Adrenal gland (tissue), 12 donors: ENCODE results near the gene NECTIN1. TPM values are rescaled to one million over a fixed set of nuclear protein-coding genes. Genes with fewer than 3 reads are reported as not detected.

Experiments used
- DNase-seq, 7 donors: peaks; one replicate each; pipeline ENCODE4 v3.0.0-alpha.2; 2019 to 2020
- H3K27ac ChIP-seq, 5 donors: fragments of 200-600 bp; sonication (generic) in 4 of 5; 1 replicate in 3 of 5; 2 replicates in 2 of 5; pipeline versions ENCODE4 v1.5.1 to v1.8.0; 2016 to 2020; ENCODE audit warnings: mild to moderate bottlenecking in 1 of 5
- H3K27me3 ChIP-seq: fragments of 200-600 bp; 2 replicates; pipeline ENCODE4 v1.8.0; 2021
- H3K36me3 ChIP-seq, 2 donors: fragments of 200-600 bp; replicated peaks in 1 of 2; 1 replicate in 1 of 2; 2 replicates in 1 of 2; pipeline versions ENCODE4 v1.5.1 to v1.8.0; 2018 to 2022
- H3K4me1 ChIP-seq, 2 donors: fragments of 200-600 bp; replicated peaks in 1 of 2; 1 replicate in 1 of 2; 2 replicates in 1 of 2; pipeline versions ENCODE4 v1.5.1 to v1.8.0; 2018 to 2021
- H3K4me3 ChIP-seq, 4 donors: fragments of 200-600 bp; sonication (generic) in 3 of 4; one replicate each; pipeline ENCODE4 v1.5.1; 2016 to 2018
- H3K9me3 ChIP-seq, 3 donors: fragments of 200-600 bp; sonication (generic) in 1 of 3; replicated peaks in 1 of 3; 1 replicate in 2 of 3; 2 replicates in 1 of 3; pipeline versions ENCODE4 v1.5.1 to v1.8.0; 2016 to 2021
- POLR2A ChIP-seq, 2 donors: fragments of 450-650 bp; IDR thresholded peaks; one replicate each; pipeline ENCODE4 v1.6.1; 2017; ENCODE audit warnings: antibody characterized with exemption in 2 of 2, mild to moderate bottlenecking in 2 of 2, moderate library complexity in 1 of 2
- WGBS, 4 donors: extraction: QIAGEN DNeasy Blood & Tissue Kit in 2 of 4; methylation state at CpG; one replicate each; pipeline versions ENCODE4 v1.1.5 to v1.1.7; 2013 to 2017; 5-methylcytosine and 5-hydroxymethylcytosine counted together
- intact Hi-C, 2 donors: fragments of 100-400 bp; cut with DNase I; formaldehyde crosslinking; loops; one replicate each; pipeline versions ENCODE4 v1.14.1 to v1.15.0; 2022 to 2023
- polyA plus RNA-seq, 3 donors: library from polyadenylated mRNA; stranded (reverse); fragments of 200-250 nt in 2 of 3; fragments of 350-450 nt in 1 of 3; fragmentation: Illumina TruSeq in 1 of 3; extraction: RNeasy Lipid Tissue Mini Kit (QIAGEN cat#74804) in 1 of 3; gene quantifications; one replicate each; pipeline ENCODE4 v1.2.3, GENCODE V29; 2013 to 2014
- total RNA-seq, 9 donors: library from RNA; depleted of rRNA in 4 of 9; stranded (reverse); fragments of >200 nt in 4 of 9; fragments of 120-200 nt in 1 of 9; fragmentation: NEBNext Ultra II Directional in 1 of 9; extraction: Animal tissue kit (Norgen Biotek cat#: 25700) in 1 of 9; gene quantifications; one replicate each; pipeline versions ENCODE4 v1.1.0 to v1.2.4, GENCODE V29; 2013 to 2023
- TF ChIP-seq, protein P1 (sequence below), 6 experiments: fragments of 450-650 bp in 4 of 6; fragments of 200-600 bp in 2 of 6; sonication (generic) in 1 of 6; IDR thresholded peaks; 1 replicate in 5 of 6; 2 replicates in 1 of 6; pipeline versions ENCODE4 v1.5.1 to v1.8.0; 2016 to 2021; ENCODE audit warnings: antibody characterized with exemption in 6 of 6, mild to moderate bottlenecking in 2 of 6, moderate library complexity in 1 of 6
- donor health status: healthy with polysubstance abuse.
- donor health status: Bipolar disorder and iron deficiency.
- donor health status: DM: yes; HTN: yes; CAD: no.
- donor health status: DM: no; HTN: no; CAD: no.
- donor health status: DM: no; HTN: no; CAD: no.
- donor health status: DM: yes; HTN: yes; CAD: no.

NECTIN1 gene
- total and polyA plus RNA-seq, 12 donors, result 1.6 to 19.6 (median 5.4) TPM

DNA sequence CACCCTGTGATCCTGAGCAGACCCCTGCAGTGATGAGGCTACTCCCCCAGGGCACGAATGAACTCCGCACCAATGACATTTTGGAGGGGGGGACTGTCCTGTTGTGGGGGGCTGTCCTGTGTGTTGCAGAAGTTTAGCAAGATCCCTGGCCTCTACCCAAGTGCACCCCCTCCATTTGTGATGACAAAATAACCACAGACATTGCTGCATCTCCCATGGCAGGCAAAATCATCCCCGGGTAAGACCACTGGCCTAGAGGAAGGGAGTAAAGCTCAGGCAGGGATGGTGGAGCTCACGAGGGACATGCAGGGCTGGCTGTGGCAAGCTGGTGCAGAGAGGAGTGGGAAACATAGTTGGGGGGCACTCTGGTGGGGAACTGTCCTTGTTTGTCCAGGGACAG, 40.6 kb downstream of the NECTIN1 start:
- TF ChIP-seq, protein P1, sequence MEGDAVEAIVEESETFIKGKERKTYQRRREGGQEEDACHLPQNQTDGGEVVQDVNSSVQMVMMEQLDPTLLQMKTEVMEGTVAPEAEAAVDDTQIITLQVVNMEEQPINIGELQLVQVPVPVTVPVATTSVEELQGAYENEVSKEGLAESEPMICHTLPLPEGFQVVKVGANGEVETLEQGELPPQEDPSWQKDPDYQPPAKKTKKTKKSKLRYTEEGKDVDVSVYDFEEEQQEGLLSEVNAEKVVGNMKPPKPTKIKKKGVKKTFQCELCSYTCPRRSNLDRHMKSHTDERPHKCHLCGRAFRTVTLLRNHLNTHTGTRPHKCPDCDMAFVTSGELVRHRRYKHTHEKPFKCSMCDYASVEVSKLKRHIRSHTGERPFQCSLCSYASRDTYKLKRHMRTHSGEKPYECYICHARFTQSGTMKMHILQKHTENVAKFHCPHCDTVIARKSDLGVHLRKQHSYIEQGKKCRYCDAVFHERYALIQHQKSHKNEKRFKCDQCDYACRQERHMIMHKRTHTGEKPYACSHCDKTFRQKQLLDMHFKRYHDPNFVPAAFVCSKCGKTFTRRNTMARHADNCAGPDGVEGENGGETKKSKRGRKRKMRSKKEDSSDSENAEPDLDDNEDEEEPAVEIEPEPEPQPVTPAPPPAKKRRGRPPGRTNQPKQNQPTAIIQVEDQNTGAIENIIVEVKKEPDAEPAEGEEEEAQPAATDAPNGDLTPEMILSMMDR (IDR thresholded peaks at IDR 0.05), result no peak
- TF ChIP-seq POLR2A (IDR thresholded peaks at IDR 0.05), result no peak
- Histone ChIP-seq H3K27ac (no peak overlapping the region), H3K36me3 (no peaks in the 10 kb centered on the region), H3K4me1 (no peaks in the 10 kb centered on the region), H3K27me3 (no peaks in the 10 kb centered on the region), H3K4me3 (no peak overlapping the region), H3K9me3 (no peaks in the 10 kb centered on the region)
- WGBS, 4 donors, result 65 to 76% (median 71%) methylated on average over 2 to 4 of the region's 4 CpGs
- intact Hi-C loops, result no loop called here
- no peak for DNase-seq

DNA sequence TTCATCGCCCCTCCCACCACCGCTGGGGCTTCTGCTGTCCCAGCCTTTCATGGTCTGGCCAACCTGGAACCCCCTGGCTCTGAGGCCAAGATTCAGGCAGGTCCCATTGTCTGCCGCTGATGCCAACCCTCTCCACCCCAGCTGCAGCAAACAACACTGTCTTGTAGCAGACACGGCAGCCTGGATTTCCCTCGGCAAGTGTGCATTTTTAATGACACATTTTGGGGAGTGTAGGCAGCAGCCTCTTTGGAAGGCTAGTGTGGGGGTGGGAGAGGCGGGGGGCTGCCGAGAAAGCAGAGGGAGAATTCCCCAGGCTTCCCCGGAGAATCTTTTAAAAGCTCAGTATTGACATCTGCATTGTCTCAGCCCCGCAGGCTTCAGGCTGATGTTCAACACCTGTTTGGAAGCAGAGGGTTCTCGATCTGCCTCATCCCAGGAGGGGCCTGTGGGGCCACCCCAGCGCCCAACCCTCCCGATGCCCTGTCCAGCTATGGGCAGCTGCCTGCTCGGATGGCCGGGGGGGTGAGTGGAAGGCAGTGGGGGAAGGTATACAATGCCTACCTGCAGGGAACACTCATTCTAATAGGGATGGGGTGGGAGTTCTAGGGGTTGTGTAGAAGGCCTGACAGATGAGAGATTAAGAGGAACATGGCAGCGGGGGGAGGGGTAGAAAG, 41.5 kb downstream of the NECTIN1 start:
- no peak for TF ChIP-seq POLR2A (IDR thresholded peaks at IDR 0.05)
- TF ChIP-seq, protein P1 (IDR thresholded peaks at IDR 0.05), result no peak
- 83 to 87% (median 84%) methylated on average over 12 to 15 of the region's 15 CpGs for WGBS, 4 donors
- H3K4me3 ChIP-seq, result no peak overlapping the region
- DNase-seq, result no peak
- no peaks in the 10 kb centered on the region for H3K9me3 ChIP-seq
- no peak overlapping the region for H3K27ac ChIP-seq
- H3K27me3 ChIP-seq, result no peaks in the 10 kb centered on the region
- intact Hi-C loops, result no loop called here
- H3K4me1 ChIP-seq, result no peaks in the 10 kb centered on the region
- no peaks in the 10 kb centered on the region for H3K36me3 ChIP-seq

DNA sequence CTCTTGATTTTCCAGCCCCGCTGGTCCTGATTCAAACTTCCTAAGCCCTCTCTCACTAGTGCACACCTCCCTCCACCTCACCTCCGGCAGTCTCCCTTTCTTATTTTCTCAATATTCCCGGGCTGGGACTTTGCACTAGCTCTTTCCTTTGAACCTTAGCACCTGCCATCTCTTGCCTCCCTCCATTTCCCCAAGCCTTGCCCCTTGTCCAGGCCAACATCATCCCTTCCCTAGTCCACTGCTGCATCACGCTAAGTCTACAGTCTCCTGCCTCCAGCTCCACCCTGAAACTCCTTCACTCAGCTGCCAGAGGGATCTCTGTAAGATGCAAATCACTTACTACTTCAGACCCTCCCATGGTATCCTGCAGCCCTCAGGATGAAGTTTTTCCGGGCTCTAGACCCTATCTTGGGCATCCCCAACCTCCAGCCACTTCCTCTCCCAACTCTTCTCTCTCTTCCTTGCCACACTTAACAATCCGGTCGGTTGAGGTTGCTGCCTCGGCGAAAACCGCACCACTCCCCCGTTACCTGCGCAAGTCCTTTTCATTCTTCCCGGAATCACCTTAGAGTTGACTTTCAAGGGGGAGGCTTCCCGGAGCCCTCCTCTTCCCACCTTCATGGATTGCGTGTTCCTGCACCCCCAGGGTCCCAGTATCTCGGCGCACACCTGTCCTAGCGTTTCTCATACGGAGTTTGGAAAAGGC, 42.7 kb downstream of the NECTIN1 start:
- Histone ChIP-seq H3K27ac (no peak overlapping the region), H3K36me3 (no peaks in the 10 kb centered on the region), H3K4me3 (no peak overlapping the region), H3K27me3 (no peaks in the 10 kb centered on the region), H3K4me1 (no peaks in the 10 kb centered on the region), H3K9me3 (no peaks in the 10 kb centered on the region)
- no peak for DNase-seq
- TF ChIP-seq, protein P1 (IDR thresholded peaks at IDR 0.05), result no peak
- WGBS, 4 donors, result 91 to 96% (median 94%) methylated on average over 19 of the region's 19 CpGs
- intact Hi-C loops, result no loop called here

DNA sequence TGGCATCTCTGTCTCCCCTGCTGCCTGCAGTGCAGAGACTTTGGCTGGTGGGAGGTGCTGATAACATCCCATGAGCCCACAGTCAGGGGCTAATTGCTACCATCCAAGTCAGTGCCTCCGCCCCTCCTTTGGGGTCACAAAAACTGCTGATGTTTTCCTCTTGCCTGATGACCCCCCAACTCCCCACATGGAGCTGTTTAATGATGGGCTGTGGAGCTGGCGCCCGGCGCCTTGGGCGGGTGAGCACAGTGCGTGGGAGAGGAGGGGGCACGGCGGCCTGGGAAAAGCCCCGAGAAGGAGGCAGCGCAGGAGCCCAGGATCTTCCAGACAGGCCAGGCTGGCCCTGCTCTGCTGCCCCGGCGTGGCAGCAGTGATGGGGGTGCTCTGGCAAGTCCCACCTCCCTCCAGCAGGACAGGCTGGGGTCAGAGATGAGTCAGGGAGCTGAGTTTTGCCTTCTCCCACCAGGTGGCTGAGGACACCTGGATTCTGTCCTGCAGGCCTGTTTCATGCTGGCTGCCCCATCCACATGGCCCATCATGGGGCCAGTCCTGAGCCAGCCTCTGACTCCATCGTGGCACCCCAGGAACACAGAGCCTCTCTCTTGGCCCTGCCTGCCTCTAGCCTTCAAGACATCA, 43.8 kb downstream of the NECTIN1 start:
- no peak for DNase-seq
- no peaks in the 10 kb centered on the region for H3K9me3 ChIP-seq
- intact Hi-C loops, result no loop called here
- H3K27ac ChIP-seq, result no peak overlapping the region
- WGBS, 4 donors, result 93 to 98% (median 94%) methylated on average over 9 to 13 of the region's 13 CpGs
- peaks cover 0 to 8% of the 10 kb centered on the region in 2 donors for H3K4me1 ChIP-seq
- no peak overlapping the region for H3K4me3 ChIP-seq
- TF ChIP-seq, protein P1 (IDR thresholded peaks at IDR 0.05), result no peak
- TF ChIP-seq POLR2A (IDR thresholded peaks at IDR 0.05), result no peak
- no peaks in the 10 kb centered on the region for H3K27me3 ChIP-seq
- H3K36me3 ChIP-seq, result no peaks in the 10 kb centered on the region
